Activated CD4-positive, alpha-beta T cell treated with anti-CD3 and anti-CD28 coated beads, Interleukin-2, amount 10 ng/mL, durations not matched to agents 7 days and 5 days (primary cell): Measurements from ENCODE around the gene BOLA2. TPM values are rescaled to one million over a fixed set of nuclear protein-coding genes. Genes with fewer than 3 reads are reported as not detected.
"Not testable (repeated sequence)": the region's sequence is repeated elsewhere in the genome, so short reads cannot be mapped to it uniquely, and the experiment has no call there.

Source experiments
- CTCF ChIA-PET: fragments of 350-600 bp; sonication (Branson Sonifier 250); formaldehyde crosslinking; loops from one replicate; lab custom pipeline; 2021; ENCODE audit warnings: antibody characterized with exemption; lab: Charles Lee
- POLR2A ChIA-PET: fragments of 350-600 bp; sonication (Branson Sonifier 250); formaldehyde crosslinking; loops from one replicate; lab custom pipeline; 2021; ENCODE audit warnings: antibody characterized with exemption; lab: Charles Lee
- DNase-seq: peaks from one replicate; pipeline ENCODE4 v3.0.0-alpha.2; 2020
- H3K27ac Mint-ChIP-seq: one replicate; pipeline ENCODE4 v1.8.0; 2021; ENCODE audit warnings: mild to moderate bottlenecking, moderate library complexity, mixed read lengths
- H3K27me3 Mint-ChIP-seq: one replicate; pipeline ENCODE4 v1.8.0; 2021; ENCODE audit warnings: mixed read lengths
- H3K36me3 Mint-ChIP-seq: one replicate; pipeline ENCODE4 v1.8.0; 2021; ENCODE audit warnings: low read depth, mixed read lengths
- H3K4me1 Mint-ChIP-seq: one replicate; pipeline ENCODE4 v1.8.0; 2021; ENCODE audit warnings: mixed read lengths
- H3K4me3 Mint-ChIP-seq: one replicate; pipeline ENCODE4 v1.8.0; 2021; ENCODE audit warnings: mild to moderate bottlenecking, moderate library complexity, mixed read lengths
- H3K9me3 Mint-ChIP-seq: one replicate; pipeline ENCODE4 v1.8.0; 2021; ENCODE audit warnings: mixed read lengths
- total RNA-seq, 2 experiments: library from RNA; stranded (reverse); gene quantifications; one replicate each; pipeline ENCODE4 v1.2.3, GENCODE V29; 2021

The BOLA2 gene
- total RNA-seq, 2 experiments from 2014 or later: 11.0 to 21.2 TPM

GRCh38 chr16:29423587-29423986 lies 30.6 kb downstream of the BOLA2 start:
- H3K9me3 Mint-ChIP-seq, H3K27me3 Mint-ChIP-seq, DNase-seq, H3K4me3 Mint-ChIP-seq, CTCF ChIA-PET, POLR2A ChIA-PET, H3K4me1 Mint-ChIP-seq, H3K36me3 Mint-ChIP-seq, H3K27ac Mint-ChIP-seq: not testable (repeated sequence)

GRCh38 chr16:29405249-29405648 lies 48.9 kb downstream of the BOLA2 start:
- POLR2A ChIA-PET, H3K27me3 Mint-ChIP-seq, H3K27ac Mint-ChIP-seq, H3K9me3 Mint-ChIP-seq, DNase-seq, CTCF ChIA-PET, H3K4me3 Mint-ChIP-seq, H3K4me1 Mint-ChIP-seq, H3K36me3 Mint-ChIP-seq: not testable (repeated sequence)

Other genes with a start within 250 kb of the BOLA2 start
- gene NPIPB11, start 47.6 kb downstream of the BOLA2 start, total RNA-seq: 1 to 10 TPM; 1.7 to 2.4 TPM
- 100 to 1,000 TPM in 1 of 2 experiments, 10 to 100 TPM in 1; 76.1 to 100 TPM for gene SLX1B, start 182 bp upstream of the BOLA2 start, total RNA-seq
- 1 to 10 TPM; 2.2 to 2.9 TPM for gene SULT1A4, start 5.6 kb upstream of the BOLA2 start, total RNA-seq
- 10 to 100 TPM; 52.1 to 54.5 TPM for gene NPIPB12, start 52.1 kb upstream of the BOLA2 start, total RNA-seq
- 100 to 1,000 TPM; 351 to 357 TPM for gene SPN, start 208.9 kb upstream of the BOLA2 start, total RNA-seq
- 1 to 10 TPM; 3.9 to 4.8 TPM for gene QPRT, start 224.8 kb upstream of the BOLA2 start, total RNA-seq